ENCODE results near the gene RSPH4A.

RSPH4A gene
- long read RNA-seq = 0 reads

- Histone ChIP-seq H3K27ac (replicated peaks) (no peak within 1 kb of the TSS), H3K4me3 (replicated peaks; ENCODE audit: insufficient read depth, low read length) (peak within 1 kb of the TSS; percentile 48), H3K27me3 (ENCODE audit: insufficient read depth, poor library complexity, severe bottlenecking) (peaks cover 4% of the 10 kb centered on the region)
- peak; percentile 54 to 85 for DNase-seq (ENCODE audit: low read depth in 1 of 2, low spot score in 1 of 2)
- peak; percentile 34; the same call in 1 of the 2 replicates for TF ChIP-seq SPI1 (IDR thresholded peaks at IDR 0.05; ENCODE audit: borderline replicate concordance, low read depth)
- TF ChIP-seq POLR2AphosphoS5 (IDR thresholded peaks at IDR 0.05; ENCODE audit: low read depth) = no peak
These were observed at the start of gene RSPH4A for GRCh38 chr6:116615937-116616736. Gene RSPH4A (plus strand): TSS chr6:116616479. CDS start chr6:116616624, 145 bp downstream.

- Histone ChIP-seq H3K4me3 (replicated peaks; ENCODE audit: insufficient read depth, low read length) (no peak overlapping the region), H3K27ac (replicated peaks) (no peak overlapping the region; the same call in 1 of the 2 replicates), H3K27me3 (ENCODE audit: insufficient read depth, poor library complexity, severe bottlenecking) (no peaks in the 10 kb centered on the region)
- no peak for DNase-seq (ENCODE audit: low read depth in 1 of 2, low spot score in 1 of 2)
- TF ChIP-seq, protein P1, sequence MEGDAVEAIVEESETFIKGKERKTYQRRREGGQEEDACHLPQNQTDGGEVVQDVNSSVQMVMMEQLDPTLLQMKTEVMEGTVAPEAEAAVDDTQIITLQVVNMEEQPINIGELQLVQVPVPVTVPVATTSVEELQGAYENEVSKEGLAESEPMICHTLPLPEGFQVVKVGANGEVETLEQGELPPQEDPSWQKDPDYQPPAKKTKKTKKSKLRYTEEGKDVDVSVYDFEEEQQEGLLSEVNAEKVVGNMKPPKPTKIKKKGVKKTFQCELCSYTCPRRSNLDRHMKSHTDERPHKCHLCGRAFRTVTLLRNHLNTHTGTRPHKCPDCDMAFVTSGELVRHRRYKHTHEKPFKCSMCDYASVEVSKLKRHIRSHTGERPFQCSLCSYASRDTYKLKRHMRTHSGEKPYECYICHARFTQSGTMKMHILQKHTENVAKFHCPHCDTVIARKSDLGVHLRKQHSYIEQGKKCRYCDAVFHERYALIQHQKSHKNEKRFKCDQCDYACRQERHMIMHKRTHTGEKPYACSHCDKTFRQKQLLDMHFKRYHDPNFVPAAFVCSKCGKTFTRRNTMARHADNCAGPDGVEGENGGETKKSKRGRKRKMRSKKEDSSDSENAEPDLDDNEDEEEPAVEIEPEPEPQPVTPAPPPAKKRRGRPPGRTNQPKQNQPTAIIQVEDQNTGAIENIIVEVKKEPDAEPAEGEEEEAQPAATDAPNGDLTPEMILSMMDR (IDR thresholded peaks at IDR 0.05; ENCODE audit: insufficient read depth, low read length) = no peak
- TF ChIP-seq POLR2AphosphoS5 (IDR thresholded peaks at IDR 0.05; ENCODE audit: low read depth) = no peak
These were observed 48.2 kb upstream of the RSPH4A start for GRCh38 chr6:116568111-116568510.

DNA sequence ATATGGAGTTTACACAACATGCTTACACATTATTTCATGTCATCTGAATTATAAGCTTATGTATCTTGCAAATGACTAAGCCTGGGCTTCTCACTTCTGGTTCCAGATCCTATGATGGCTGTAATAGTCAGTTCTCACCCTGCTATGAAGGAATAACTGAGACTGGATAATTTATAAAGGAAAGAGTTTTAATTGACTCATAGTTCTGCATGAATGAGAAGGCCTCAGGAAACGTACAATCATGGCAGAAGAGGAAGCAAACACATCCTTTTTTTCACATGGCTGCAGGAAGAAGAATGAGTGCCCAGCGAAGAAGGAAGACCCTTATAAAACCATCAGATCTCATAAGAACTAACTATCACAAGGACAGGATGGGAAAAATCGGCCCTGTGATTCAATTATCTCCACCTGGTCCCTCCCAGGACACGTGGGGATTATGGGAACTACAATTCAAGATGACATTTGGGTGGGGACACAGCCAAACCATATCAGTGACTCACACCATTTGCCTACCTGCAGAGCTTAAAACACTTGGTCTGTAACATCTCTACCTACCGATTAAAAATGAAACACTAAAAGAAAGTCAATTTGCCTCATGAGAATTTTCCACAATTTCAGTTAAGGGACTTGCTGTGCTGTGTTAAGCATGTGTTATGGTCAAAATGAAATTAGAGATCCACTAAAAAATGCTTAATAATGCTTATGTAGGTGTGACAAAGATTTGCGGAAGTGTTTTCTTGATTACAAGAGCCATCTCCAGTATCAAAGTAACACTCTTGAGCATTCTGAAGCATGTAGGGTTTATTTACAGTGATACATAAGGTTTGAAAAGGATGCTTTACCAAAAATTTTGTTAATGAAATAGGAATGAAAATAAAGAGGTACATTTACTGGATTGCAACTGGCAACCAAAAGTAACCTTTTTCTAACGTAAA lies 47.2 kb upstream of the RSPH4A start:
- DNase-seq (ENCODE audit: low read depth in 1 of 2, low spot score in 1 of 2) = peak; percentile 23 to 24
- H3K27me3 ChIP-seq (ENCODE audit: insufficient read depth, poor library complexity, severe bottlenecking) = no peaks in the 10 kb centered on the region
- TF ChIP-seq, protein P1 (IDR thresholded peaks at IDR 0.05; ENCODE audit: insufficient read depth, low read length) = no peak
- TF ChIP-seq GABPA (IDR thresholded peaks at IDR 0.05; ENCODE audit: low read depth) (no peak), SPI1 (IDR thresholded peaks at IDR 0.05; ENCODE audit: borderline replicate concordance, low read depth) (peak; percentile 80)
- TF ChIP-seq, protein P2, sequence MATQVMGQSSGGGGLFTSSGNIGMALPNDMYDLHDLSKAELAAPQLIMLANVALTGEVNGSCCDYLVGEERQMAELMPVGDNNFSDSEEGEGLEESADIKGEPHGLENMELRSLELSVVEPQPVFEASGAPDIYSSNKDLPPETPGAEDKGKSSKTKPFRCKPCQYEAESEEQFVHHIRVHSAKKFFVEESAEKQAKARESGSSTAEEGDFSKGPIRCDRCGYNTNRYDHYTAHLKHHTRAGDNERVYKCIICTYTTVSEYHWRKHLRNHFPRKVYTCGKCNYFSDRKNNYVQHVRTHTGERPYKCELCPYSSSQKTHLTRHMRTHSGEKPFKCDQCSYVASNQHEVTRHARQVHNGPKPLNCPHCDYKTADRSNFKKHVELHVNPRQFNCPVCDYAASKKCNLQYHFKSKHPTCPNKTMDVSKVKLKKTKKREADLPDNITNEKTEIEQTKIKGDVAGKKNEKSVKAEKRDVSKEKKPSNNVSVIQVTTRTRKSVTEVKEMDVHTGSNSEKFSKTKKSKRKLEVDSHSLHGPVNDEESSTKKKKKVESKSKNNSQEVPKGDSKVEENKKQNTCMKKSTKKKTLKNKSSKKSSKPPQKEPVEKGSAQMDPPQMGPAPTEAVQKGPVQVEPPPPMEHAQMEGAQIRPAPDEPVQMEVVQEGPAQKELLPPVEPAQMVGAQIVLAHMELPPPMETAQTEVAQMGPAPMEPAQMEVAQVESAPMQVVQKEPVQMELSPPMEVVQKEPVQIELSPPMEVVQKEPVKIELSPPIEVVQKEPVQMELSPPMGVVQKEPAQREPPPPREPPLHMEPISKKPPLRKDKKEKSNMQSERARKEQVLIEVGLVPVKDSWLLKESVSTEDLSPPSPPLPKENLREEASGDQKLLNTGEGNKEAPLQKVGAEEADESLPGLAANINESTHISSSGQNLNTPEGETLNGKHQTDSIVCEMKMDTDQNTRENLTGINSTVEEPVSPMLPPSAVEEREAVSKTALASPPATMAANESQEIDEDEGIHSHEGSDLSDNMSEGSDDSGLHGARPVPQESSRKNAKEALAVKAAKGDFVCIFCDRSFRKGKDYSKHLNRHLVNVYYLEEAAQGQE (IDR thresholded peaks at IDR 0.05; ENCODE audit: insufficient replicate concordance, low read depth) = no peak
- H3K4me3 ChIP-seq (replicated peaks; ENCODE audit: insufficient read depth, low read length) = no peak overlapping the region; the same call in 1 of the 2 replicates
- H3K27ac ChIP-seq (replicated peaks) = peak overlapping the region; percentile 52

- TF ChIP-seq, protein P2 (IDR thresholded peaks at IDR 0.05; ENCODE audit: insufficient replicate concordance, low read depth) = no peak
- TF ChIP-seq POLR2AphosphoS5 (IDR thresholded peaks at IDR 0.05; ENCODE audit: low read depth) = peak; percentile 96
- H3K27ac ChIP-seq (replicated peaks) = peak within 1 kb of the TSS; percentile 89
- H3K27me3 ChIP-seq (ENCODE audit: insufficient read depth, poor library complexity, severe bottlenecking) = no peaks in the 10 kb centered on the region
- H3K4me3 ChIP-seq (replicated peaks; ENCODE audit: insufficient read depth, low read length) = peak within 1 kb of the TSS; percentile 69
- peak; percentile 93 to 100 for DNase-seq (ENCODE audit: low read depth in 1 of 2, low spot score in 1 of 2)
These were observed 45.2 kb upstream of the RSPH4A start, which contains the start of gene RWDD1 for GRCh38 chr6:116570856-116571682. Gene RWDD1 (plus strand): TSS chr6:116571504. CDS start chr6:116571583, 79 bp downstream.
